Heart left ventricle (tissue), 16 donors: Measurements from ENCODE around the gene LRP2. TPM values are rescaled to one million over a fixed set of nuclear protein-coding genes. Genes with fewer than 3 reads are reported as not detected.

ENCODE experiments used
- ATAC-seq, 4 donors: fragments of 200-7000 bp; cut with Tn5 transposase; one replicate each; pipeline ENCODE4 v1.9.1; 2020 to 2022; ENCODE audit warnings: moderate library complexity in 4 of 4, mild to moderate bottlenecking in 3 of 4, moderate number of reproducible peaks in 1 of 4
- DNase-seq, 5 donors: peaks; one replicate each; pipeline ENCODE4 v3.0.0-alpha.2; 2020
- H3K27ac ChIP-seq, 12 donors: fragments of 200-600 bp; sonication (generic) in 4 of 12; one replicate each; pipeline versions ENCODE4 v1.5.0 to v1.8.0; 2016 to 2022; ENCODE audit warnings: mild to moderate bottlenecking in 2 of 12
- H3K27me3 ChIP-seq, 9 donors: fragments of 200-600 bp; sonication (generic) in 2 of 9; one replicate each; pipeline versions ENCODE4 v1.5.1 to v1.8.0; 2016 to 2022; ENCODE audit warnings: mild to moderate bottlenecking in 3 of 9
- H3K36me3 ChIP-seq, 9 donors: fragments of 200-600 bp; sonication (generic) in 2 of 9; one replicate each; pipeline versions ENCODE4 v1.5.0 to v1.8.0; 2018 to 2022; ENCODE audit warnings: mild to moderate bottlenecking in 2 of 9
- H3K4me1 ChIP-seq, 12 donors: fragments of 200-600 bp; sonication (generic) in 4 of 12; one replicate each; pipeline versions ENCODE4 v1.5.0 to v1.8.0; 2016 to 2022; ENCODE audit warnings: mild to moderate bottlenecking in 3 of 12
- H3K4me3 ChIP-seq, 12 donors: fragments of 200-600 bp; sonication (generic) in 4 of 12; one replicate each; pipeline versions ENCODE4 v1.5.0 to v1.8.0; 2017 to 2022; ENCODE audit warnings: mild to moderate bottlenecking in 9 of 12, moderate library complexity in 4 of 12
- H3K9me3 ChIP-seq, 12 donors: fragments of 200-600 bp; sonication (generic) in 4 of 12; one replicate each; pipeline versions ENCODE4 v1.5.0 to v1.8.0; 2016 to 2022; ENCODE audit warnings: mild to moderate bottlenecking in 1 of 12
- CTCF ChIP-seq, 12 donors: fragments of 200-600 bp; sonication (generic) in 4 of 12; IDR thresholded peaks; one replicate each; pipeline versions ENCODE4 v1.5.0 to v1.8.0; 2018 to 2022; ENCODE audit warnings: antibody characterized with exemption in 12 of 12, mild to moderate bottlenecking in 5 of 12
- POLR2A ChIP-seq, 2 donors: fragments of 450-650 bp; IDR thresholded peaks; one replicate each; pipeline ENCODE4 v1.6.1; 2017; ENCODE audit warnings: antibody characterized with exemption in 2 of 2, mild to moderate bottlenecking in 2 of 2, moderate library complexity in 2 of 2
- WGBS, 4 donors: extraction: QIAGEN DNeasy Blood & Tissue Kit in 2 of 4; methylation state at CpG; one replicate each; pipeline versions ENCODE4 v1.1.5 to v1.1.7; 2013 to 2018; 5-methylcytosine and 5-hydroxymethylcytosine counted together
- intact Hi-C, 10 donors: fragments of 100-400 bp; cut with DNase I; formaldehyde crosslinking; loops; one replicate each; pipeline versions ENCODE4 v1.11.1 to v1.14.2; 2022
- polyA plus RNA-seq, 2 donors: library from polyadenylated mRNA; stranded (reverse); fragments of 200-250 nt; gene quantifications; one replicate each; pipeline ENCODE4 v1.2.3, GENCODE V29; 2013
- total RNA-seq, 9 donors: library from RNA; depleted of rRNA in 2 of 9; stranded (reverse); fragments of >200 nt in 2 of 9; fragmentation: NEBNext Ultra II Directional in 3 of 9; extraction: Animal tissue kit (Norgen Biotek cat#: 25700) in 3 of 9; gene quantifications; one replicate each; pipeline versions ENCODE4 v1.1.0 to v1.2.4, GENCODE V29; 2016 to 2023
- donor health status: ischemic (EF 13 %, LVEDD 7.1; RV severe dilation, severe dysfunction).
- donor health status: healthy with polysubstance abuse.
- donor health status: DM: no; HTN: yes; CAD: no.
- donor health status: DM: no; HTN: no; CAD: no.
- donor health status: ischemic (EF 25% LVEDD 6.9; RV normal size, moderate dysfunction).
- donor health status: ischemic (EF 25% LVEDD 5.7; RV mildly dilated, moderate dysfunction).
- donor health status: healthy.
- donor health status: DM: yes; HTN: yes; CAD: no.
- donor health status: ischemic (EF 35%, LVEDD 5.7; RV mildly dilated, moderate dysfunction).
- donor health status: nonischemic (EF 11% LVEDD 7.7; RV severe dilation, severe dysfunction).
- donor health status: DM: yes; HTN: yes; CAD: no.
- donor health status: PGD.
- donor health status: ischemic (EF 29% LVEDD 5.4; RV normal size, mild dysfunction).
- donor health status: nonischemic (EF 23%, LVEDD 6.1; RV moderate dilation, normal function).

LRP2 gene
- total and polyA plus RNA-seq, 11 donors = 0.01 to 13.6 (median 0.09) TPM; not detected in 5

GRCh38 chr2:169087757-169088379 lies 274.5 kb downstream of the LRP2 start:
- Histone ChIP-seq H3K27me3 (no peaks in the 10 kb centered on the region), H3K4me1 (peaks cover 0 to 27% (median 0%) of the 10 kb centered on the region in 12 donors), H3K9me3 (peaks cover 0 to 14% (median 0%) of the 10 kb centered on the region in 12 donors), H3K36me3 (no peaks in the 10 kb centered on the region), H3K4me3 (no peak overlapping the region), H3K27ac (no peak overlapping the region)
- ATAC-seq = peak in 1 of 4 donors; percentile 66
- no peak for DNase-seq
- 73 to 84% (median 77%) methylated on average over 5 to 6 of the region's 6 CpGs for WGBS, 4 donors
- intact Hi-C loops = loop anchor here in 1 of 10 donors (10.0 kb wide), 1 partner anchor 123 kb away; no protein-coding TSS in a partner anchor
- TF ChIP-seq POLR2A (IDR thresholded peaks at IDR 0.05) (no peak), CTCF (IDR thresholded peaks at IDR 0.05) (peak in 3 of 12 donors; percentile 11 to 15 (median 14))

- Histone ChIP-seq H3K4me3 (no peak overlapping the region), H3K36me3 (no peaks in the 10 kb centered on the region), H3K4me1 (peaks cover 0 to 35% (median under 1%) of the 10 kb centered on the region in 12 donors), H3K27ac (no peak overlapping the region), H3K9me3 (peaks cover 0 to 14% (median 0%) of the 10 kb centered on the region in 12 donors), H3K27me3 (no peaks in the 10 kb centered on the region)
- no peak for ATAC-seq
- 88 to 92% (median 90%) methylated on average over 3 of the region's 3 CpGs for WGBS, 4 donors
- intact Hi-C loops = loop anchor here in 1 of 10 donors (10.0 kb wide), 1 partner anchor 122 kb away; no protein-coding TSS in a partner anchor
- TF ChIP-seq CTCF (IDR thresholded peaks at IDR 0.05) = no peak
- no peak for TF ChIP-seq POLR2A (IDR thresholded peaks at IDR 0.05)
- no peak for DNase-seq
These were observed 275.4 kb downstream of the LRP2 start for GRCh38 chr2:169086893-169087467.

- H3K4me3 ChIP-seq = no peak overlapping the region
- H3K9me3 ChIP-seq = peaks cover 0 to 14% (median 0%) of the 10 kb centered on the region in 12 donors
- no peak for DNase-seq
- no peak for ATAC-seq
- intact Hi-C loops = loop anchor here in 2 of 10 donors (5.0 to 10.0 kb wide), 2 partner anchors 71 to 118 kb away; no protein-coding TSS in a partner anchor
- peak overlapping the region in 1 of 12 donors; percentile 47 for H3K27ac ChIP-seq
- H3K27me3 ChIP-seq = no peaks in the 10 kb centered on the region
- H3K4me1 ChIP-seq = peaks cover 0 to 55% (median 7%) of the 10 kb centered on the region in 12 donors
- TF ChIP-seq CTCF (IDR thresholded peaks at IDR 0.05) = no peak
- TF ChIP-seq POLR2A (IDR thresholded peaks at IDR 0.05) = no peak
- no peaks in the 10 kb centered on the region for H3K36me3 ChIP-seq
- WGBS, 4 donors = 65 to 80% (median 71%) methylated on average over 4 of the region's 4 CpGs
These were observed 279.3 kb downstream of the LRP2 start for GRCh38 chr2:169082995-169083394.

GRCh38 chr2:169081551-169081950 lies 280.8 kb downstream of the LRP2 start:
- Histone ChIP-seq H3K4me3 (no peak overlapping the region), H3K4me1 (peaks cover 0 to 60% (median 9%) of the 10 kb centered on the region in 12 donors), H3K27ac (peak overlapping the region in 1 of 12 donors; percentile 22), H3K27me3 (no peaks in the 10 kb centered on the region), H3K9me3 (peaks cover 0 to 14% (median 0%) of the 10 kb centered on the region in 12 donors), H3K36me3 (no peaks in the 10 kb centered on the region)
- WGBS, 4 donors = 23 to 31% (median 28%) methylated on average over 5 of the region's 5 CpGs
- ATAC-seq (peak in 1 of 4 donors; percentile 29), DNase-seq (no peak)
- TF ChIP-seq CTCF (IDR thresholded peaks at IDR 0.05) = no peak
- TF ChIP-seq POLR2A (IDR thresholded peaks at IDR 0.05) = no peak
- intact Hi-C loops = loop anchor here in 2 of 10 donors (5.0 to 10.0 kb wide), 2 partner anchors 69 to 117 kb away; no protein-coding TSS in a partner anchor
